Measurements from ENCODE around the gene CHST11. TPM values are rescaled to one million over a fixed set of nuclear protein-coding genes. Genes with fewer than 3 reads are reported as not detected.

CHST11 gene
- total and polyA plus RNA-seq, 9 of the 15 experiments (the other 6 are each of a cell fraction or from before 2014, with no cell fraction given) = 2.3 to 38.7 (median 15.0) TPM

GRCh38 chr12:104562763-104563162, 106.0 kb downstream of the CHST11 start:
- no peak overlapping the region for H3K4me2 ChIP-seq (ENCODE audit: insufficient read depth, low read length)
- peak; percentile 97 for TF ChIP-seq BCOR (IDR thresholded peaks at IDR 0.05)
- peak; percentile 85 for TF ChIP-seq SMARCA5 (IDR thresholded peaks at IDR 0.05)
- TF ChIP-seq RBM25 (IDR thresholded peaks at IDR 0.05; ENCODE audit: low read depth, low read length, severe bottlenecking) = peak; percentile 87
- 0 out of 2 replicates have a peak, but pooled peaks have one; percentile 31 for TF ChIP-seq NKRF (IDR thresholded peaks at IDR 0.05; ENCODE audit: borderline replicate concordance)
- TF ChIP-seq SRSF1 (IDR thresholded peaks at IDR 0.05; ENCODE audit: low read depth, low read length) = no peak
- TF ChIP-seq ADNP (tag; IDR thresholded peaks at IDR 0.05) = peak; percentile 93
- peak; percentile 56 to 78 for TF ChIP-seq KDM1A (IDR thresholded peaks at IDR 0.05)
- TF ChIP-seq SIN3A (IDR thresholded peaks at IDR 0.05; ENCODE audit: borderline replicate concordance in 2 of 2, control insufficient read depth in 1 of 2, low read depth in 2 of 2, low read length in 2 of 2) = no peak
- TF ChIP-seq CBX3 (IDR thresholded peaks at IDR 0.05; ENCODE audit: borderline replicate concordance in 1 of 2, low read length in 2 of 2) = 0 out of 3 replicates have a peak, but pooled peaks of 1 of the 2 experiments have one; percentile 43
- TF ChIP-seq PHF20 (IDR thresholded peaks at IDR 0.05; ENCODE audit: partially characterized antibody) = peak; percentile 68
- 0 out of 2 replicates have a peak, but pooled peaks have one; percentile 59 for TF ChIP-seq HDGF (IDR thresholded peaks at IDR 0.05)
- 0 out of 2 replicates have a peak, but pooled peaks have one; percentile 68 for TF ChIP-seq CBX1 (IDR thresholded peaks at IDR 0.05; ENCODE audit: low read depth)
- peak in 1 of 2 experiments; percentile 64; a peak in 2 of 4 replicates for TF ChIP-seq RCOR1 (IDR thresholded peaks at IDR 0.05; ENCODE audit: borderline replicate concordance in 1 of 2, low read depth in 2 of 2, low read length in 2 of 2)
- TF ChIP-seq ZNF347 (CRISPR knock-in tag; IDR thresholded peaks at IDR 0.05; ENCODE audit: low read depth) = no peak
- TF ChIP-seq ZNF75A (CRISPR knock-in tag; IDR thresholded peaks at IDR 0.05) = no peak
- peak; percentile 55; the same call in 1 of the 2 replicates for TF ChIP-seq HDAC2 (IDR thresholded peaks at IDR 0.05)
- no peaks in the 10 kb centered on the region for H4K20me1 ChIP-seq (replicated peaks; ENCODE audit: control insufficient read depth, insufficient read depth, low read length)
- in situ Hi-C loops (cut with MboI) = no loop called here
- H3K27ac ChIP-seq (ENCODE audit: extremely low read depth, low read depth, low read length) = no peak overlapping the region
- H3K27me3 ChIP-seq (ENCODE audit: control insufficient read depth in 2 of 2, insufficient read depth in 2 of 2, low read length in 2 of 2) = no peaks in the 10 kb centered on the region
- no peak overlapping the region for H3K9ac ChIP-seq (ENCODE audit: insufficient read depth in 1 of 2, low read depth in 2 of 2, low read length in 2 of 2)
- FAIRE-seq (no peak), ATAC-seq (no peak), DNase-seq (ENCODE audit: extremely low read depth in 1 of 4, low spot score in 3 of 4) (no peak)
- intact Hi-C loops (cut with micrococcal nuclease) = no loop called here
- WGBS (ENCODE audit: insufficient coverage, low coverage, missing lambda C conversion rate) = 89% methylated on average over 4 of the region's 4 CpGs
- no peaks in the 10 kb centered on the region; a peak in 1 of 5 replicates for H3K4me1 ChIP-seq (replicated peaks in 1 of 2; ENCODE audit: control insufficient read depth in 2 of 2, insufficient read depth in 2 of 2, low read length in 2 of 2)
- peaks cover 42% of the 10 kb centered on the region for H3K79me2 ChIP-seq (ENCODE audit: control insufficient read depth, insufficient read depth, low read length)
- no TSS peak for BruUV-seq (replicated peaks)
- H3K4me3 ChIP-seq = no peak overlapping the region
- POLR2A ChIA-PET = interaction anchor here (2.0 kb wide), 1 partner anchor 13 kb away, joined by 6 read pairs; no protein-coding TSS in a partner anchor
- H3K9me1 ChIP-seq (ENCODE audit: control insufficient read depth, insufficient read depth, low read length) = peaks cover 3% of the 10 kb centered on the region
- CTCF ChIA-PET (ENCODE audit: low intra/inter-chr PET ratio) = no interaction called here
- H3K36me3 ChIP-seq (ENCODE audit: control insufficient read depth, insufficient read depth, low read length) = peaks cover 5% of the 10 kb centered on the region; the same call in 2 of the 3 replicates
- peaks cover 8% of the 10 kb centered on the region for H3K9me3 ChIP-seq (replicated peaks; ENCODE audit: control insufficient read depth, insufficient read depth, low read depth, low read length)
- no peak overlapping the region for H2AFZ ChIP-seq (ENCODE audit: low read depth, low read length)
